KBM-7 (cell line): ENCODE data around the gene FOLR3.
A peak's percentile ranks its signal among the peaks of the same experiment; 100 is the strongest.
"Not testable (repeated sequence)": the region's sequence is repeated elsewhere in the genome, so short reads cannot be mapped to it uniquely, and the experiment has no call there.

Experiments
- DNase-seq: peaks from one replicate; pipeline ENCODE4 v3.0.0-alpha.2; 2015
- in situ Hi-C: fragments of 300-500 bp; cut with MboI; formaldehyde crosslinking; loops from 2 replicates; pipeline ENCODE4 v1.14.3; 2020; ENCODE audit warnings: low sequenced_read_pairs, low pct_unique_long_range_greater_than_20kb, mixed read lengths

The FOLR3 gene

GRCh38 chr11:72120930-72121329 lies 14.6 kb upstream of the FOLR3 start:
- in situ Hi-C loops: no loop called here
- no peak for DNase-seq

DNA sequence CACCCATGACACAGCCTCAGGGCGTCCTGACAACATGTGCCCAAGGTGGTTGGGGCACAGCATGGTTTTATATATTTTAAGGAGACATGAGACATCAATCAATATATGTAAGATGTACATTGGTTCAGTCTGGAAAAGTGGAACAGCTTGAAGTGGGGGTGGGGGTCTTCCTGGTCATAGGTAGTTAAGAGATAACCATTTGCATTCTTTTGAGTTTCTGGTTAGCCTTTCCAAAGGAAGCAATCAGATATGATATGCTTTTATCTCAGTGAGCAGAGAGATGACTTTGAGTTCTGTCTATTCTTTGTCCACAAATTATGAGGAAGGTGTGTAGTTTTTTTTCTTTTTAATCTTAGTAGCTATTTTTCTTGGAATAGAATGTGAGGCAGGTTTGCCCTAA lies 12.9 kb upstream of the FOLR3 start:
- DNase-seq: no peak
- in situ Hi-C loops: no loop called here

DNA sequence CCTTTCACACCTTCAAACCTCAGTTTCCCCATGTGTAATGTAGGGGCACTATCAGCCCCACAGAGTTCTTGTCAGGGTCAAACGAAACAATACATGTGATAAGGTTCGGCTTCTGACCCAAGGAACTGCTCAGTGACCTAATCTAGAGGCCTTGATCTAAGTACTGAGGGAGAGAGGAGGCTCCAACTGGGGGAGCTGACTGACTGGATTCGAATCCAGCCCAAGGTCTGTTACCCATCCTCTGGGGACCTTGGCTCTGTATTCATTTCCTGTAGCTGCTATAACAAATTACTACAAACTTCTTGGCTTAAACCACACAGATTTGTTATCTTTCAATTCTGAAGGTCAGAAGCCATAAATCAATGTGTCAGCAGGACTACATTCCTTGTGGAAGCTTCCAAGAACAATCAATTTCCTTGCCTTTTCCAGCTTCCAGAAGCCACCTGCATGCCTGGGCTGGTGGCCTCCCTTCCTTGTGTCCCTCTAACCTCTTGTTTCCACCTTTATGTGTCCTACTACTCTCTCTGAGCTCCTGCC lies 12.3 kb upstream of the FOLR3 start:
- DNase-seq: no peak
- in situ Hi-C loops: no loop called here

GRCh38 chr11:72124046-72124445 lies 11.5 kb upstream of the FOLR3 start:
- no peak for DNase-seq
- in situ Hi-C loops: no loop called here

DNA sequence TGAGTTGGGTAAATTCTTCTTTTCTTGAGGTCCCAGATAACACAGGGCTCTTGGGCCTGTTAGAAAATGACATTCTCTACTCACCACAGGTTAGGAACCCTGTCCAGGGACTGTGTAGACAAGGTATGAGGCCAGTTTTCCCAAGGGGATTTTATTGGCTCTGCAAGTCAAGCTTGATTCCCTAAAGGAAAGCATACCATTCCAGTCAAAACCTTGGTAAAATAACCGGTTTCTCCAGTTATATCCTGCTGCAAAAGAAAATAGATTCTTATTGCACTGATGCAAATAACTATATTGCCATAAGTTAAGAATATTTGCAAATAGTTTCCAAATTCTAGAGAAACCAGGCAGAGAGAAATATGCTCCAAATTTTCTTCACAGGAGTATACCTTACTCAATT lies 9.6 kb upstream of the FOLR3 start:
- in situ Hi-C loops: no loop called here
- DNase-seq: no peak

DNA sequence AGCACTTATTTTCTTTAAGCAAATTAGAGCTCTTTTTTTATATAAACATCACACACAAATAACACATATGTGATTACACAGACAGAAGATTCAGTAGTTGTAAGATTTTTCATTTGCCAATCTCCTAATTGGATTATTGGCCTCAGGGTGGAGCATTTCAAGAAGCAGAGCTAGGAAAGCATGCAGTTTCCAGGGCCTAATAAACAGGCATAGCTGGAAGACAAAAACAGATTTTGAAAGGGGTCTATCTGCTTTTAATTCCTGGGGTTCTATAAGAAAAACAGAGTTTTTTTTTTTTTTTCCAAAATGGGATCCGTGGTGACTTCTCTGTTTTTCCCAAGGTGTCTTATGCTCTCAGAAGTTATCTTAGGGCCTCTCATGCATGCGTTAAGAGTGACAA lies 7.6 kb upstream of the FOLR3 start:
- DNase-seq: no peak
- in situ Hi-C loops: no loop called here

DNA sequence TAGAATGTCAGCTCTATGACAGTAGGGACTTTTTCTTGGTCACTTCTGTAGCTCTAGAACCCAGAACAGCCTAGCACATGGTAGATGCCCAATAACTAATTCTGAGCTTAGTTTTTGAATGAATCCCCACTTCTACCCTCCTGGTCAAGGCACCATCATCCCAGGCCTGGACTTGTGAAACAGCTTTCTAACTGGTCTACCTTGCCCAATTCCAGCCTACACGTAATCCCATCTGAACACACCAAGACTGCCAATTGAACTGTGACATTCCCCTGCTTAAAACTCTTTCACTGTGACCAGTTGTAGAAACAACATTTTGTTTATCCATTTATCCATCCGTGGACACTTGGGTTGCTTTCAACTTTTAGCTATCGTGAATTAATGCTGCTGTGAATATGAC lies 6.1 kb upstream of the FOLR3 start:
- in situ Hi-C loops: no loop called here
- no peak for DNase-seq

DNA sequence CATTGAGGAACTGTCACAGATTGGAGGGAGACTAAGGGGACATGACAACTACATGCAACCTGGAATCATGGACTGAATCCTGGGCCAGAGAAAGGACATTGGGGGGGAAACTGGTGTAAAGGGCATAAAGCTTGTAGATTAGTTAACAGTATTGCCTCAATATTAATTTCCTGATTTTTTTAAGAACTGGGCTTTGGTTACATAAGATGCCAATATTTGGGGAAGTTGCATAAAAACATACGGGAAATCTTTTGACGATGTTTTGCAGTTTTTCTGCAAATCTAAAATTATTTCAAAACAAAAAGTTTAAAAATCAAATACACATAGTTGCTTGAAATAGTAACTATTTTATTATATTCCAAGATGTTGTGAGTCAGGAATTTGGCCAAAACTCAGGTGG lies 2.9 kb upstream of the FOLR3 start:
- in situ Hi-C loops: no loop called here
- no peak for DNase-seq

- in situ Hi-C loops: no loop called here
Measured at GRCh38 chr11:72135891-72136683, 562 bp downstream of the FOLR3 start.

GRCh38 chr11:72136684-72137262 lies 1.2 kb downstream of the FOLR3 start:
- no peak for DNase-seq
- in situ Hi-C loops: no loop called here

More at GRCh38 chr11:72135891-72136683, 562 bp downstream of the FOLR3 start:
- no peak for DNase-seq

- no peak for DNase-seq
- in situ Hi-C loops: no loop called here
Measured at GRCh38 chr11:72138821-72139390, 3.4 kb downstream of the FOLR3 start.

- DNase-seq: no peak
- in situ Hi-C loops: no loop called here
Measured at GRCh38 chr11:72139500-72139899, 4.0 kb downstream of the FOLR3 start.

DNA sequence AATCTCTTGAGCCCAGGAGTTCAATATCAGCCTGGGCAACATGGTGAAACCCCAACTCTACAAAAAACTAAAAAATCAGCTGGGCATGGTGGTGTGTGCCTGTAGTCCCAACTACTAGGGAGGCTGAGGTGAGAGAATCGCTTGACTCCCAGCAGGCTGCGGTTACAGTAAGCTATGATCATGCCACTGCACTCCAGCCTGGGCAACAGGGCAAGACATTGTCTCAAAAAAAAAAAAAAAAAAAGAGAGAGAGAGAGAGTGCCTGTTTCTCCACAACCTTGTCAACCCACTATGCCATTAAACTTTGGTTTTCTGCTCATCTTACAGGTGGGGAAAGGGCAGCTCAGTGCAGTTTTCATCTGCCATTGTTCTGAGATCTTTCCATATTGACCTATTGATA lies 5.1 kb downstream of the FOLR3 start:
- in situ Hi-C loops: no loop called here
- DNase-seq: no peak

DNA sequence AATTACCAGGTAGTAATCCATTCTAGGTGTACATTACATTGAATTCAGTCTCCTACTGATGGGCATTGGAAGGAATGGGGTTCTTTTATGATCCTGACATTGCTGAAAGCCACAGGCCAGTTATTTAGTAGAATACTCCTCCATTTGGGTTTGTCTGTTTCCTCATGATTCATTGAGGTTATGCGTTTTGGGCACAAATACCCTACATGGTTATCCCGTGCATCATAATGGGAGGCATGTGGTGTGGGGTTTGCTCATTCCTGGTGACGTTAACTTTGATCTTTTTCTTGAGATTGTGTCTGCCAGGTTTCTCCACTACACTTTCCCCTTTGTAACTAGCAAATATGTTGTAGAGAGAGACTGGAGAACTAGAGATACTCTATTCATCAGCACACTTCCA lies 5.5 kb downstream of the FOLR3 start:
- in situ Hi-C loops: no loop called here
- DNase-seq: peak; percentile 12

GRCh38 chr11:72142086-72142485 lies 6.6 kb downstream of the FOLR3 start:
- in situ Hi-C loops, DNase-seq: not testable (repeated sequence)

- DNase-seq, in situ Hi-C loops: not testable (repeated sequence)
Measured at GRCh38 chr11:72142543-72142942, 7.0 kb downstream of the FOLR3 start.

DNA sequence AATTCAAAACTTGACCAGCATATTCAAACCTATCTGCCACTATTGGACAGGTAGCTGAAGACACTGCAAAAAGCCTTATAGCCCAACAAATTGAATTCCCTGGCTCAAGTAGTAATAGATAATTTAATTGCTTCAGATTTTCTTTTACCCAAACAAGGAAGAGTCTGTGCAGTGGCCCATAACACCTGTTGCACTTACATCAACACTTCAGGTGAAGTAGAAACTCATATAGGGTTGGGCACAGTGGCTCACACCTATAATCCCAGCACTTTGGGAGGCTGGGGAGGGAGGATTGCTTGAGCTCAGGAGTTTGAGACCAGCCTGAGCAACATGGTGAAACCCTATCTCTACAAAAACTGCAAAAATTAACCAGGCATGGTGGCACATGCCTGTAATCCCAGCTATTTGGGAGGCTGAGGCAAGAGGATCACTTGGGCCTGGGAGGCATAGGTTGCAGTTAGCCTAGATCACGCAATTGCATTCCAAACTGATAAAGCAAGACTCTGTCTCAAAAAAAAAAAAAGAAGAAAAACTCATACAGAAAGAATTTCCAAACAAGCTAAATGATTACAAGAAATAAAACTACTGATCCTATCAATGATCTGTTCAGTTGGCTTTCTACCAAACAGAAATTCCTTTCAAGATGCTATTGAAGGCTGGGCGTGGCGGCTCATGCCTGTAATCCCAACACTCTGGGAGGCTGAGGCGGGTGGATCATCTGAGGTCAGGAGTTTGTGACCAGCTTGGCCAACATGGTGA lies 9.5 kb downstream of the FOLR3 start:
- in situ Hi-C loops: no loop called here
- no peak for DNase-seq

DNA sequence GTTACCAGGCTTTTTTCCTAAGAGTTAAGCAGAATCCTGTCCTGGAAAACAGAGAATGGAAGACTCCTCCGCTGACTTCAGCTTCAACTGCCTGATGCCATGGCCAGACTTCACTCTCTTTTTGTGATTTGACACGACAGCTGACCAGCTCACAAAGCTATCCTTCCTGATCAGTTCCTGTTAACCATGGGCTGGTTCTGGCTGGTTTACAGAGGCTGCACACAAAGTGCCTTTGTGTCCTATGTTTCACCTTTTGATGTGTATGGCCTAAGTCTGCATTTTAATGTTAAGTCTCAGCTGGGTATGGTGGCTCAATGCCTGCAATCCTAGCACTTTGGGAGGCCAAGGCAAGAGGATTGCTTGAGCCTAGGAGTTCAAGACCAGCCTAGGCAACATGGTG lies 11.1 kb downstream of the FOLR3 start:
- in situ Hi-C loops: no loop called here
- DNase-seq: no peak

GRCh38 chr11:72150882-72151281 lies 15.4 kb downstream of the FOLR3 start:
- in situ Hi-C loops: no loop called here
- DNase-seq: no peak

DNA sequence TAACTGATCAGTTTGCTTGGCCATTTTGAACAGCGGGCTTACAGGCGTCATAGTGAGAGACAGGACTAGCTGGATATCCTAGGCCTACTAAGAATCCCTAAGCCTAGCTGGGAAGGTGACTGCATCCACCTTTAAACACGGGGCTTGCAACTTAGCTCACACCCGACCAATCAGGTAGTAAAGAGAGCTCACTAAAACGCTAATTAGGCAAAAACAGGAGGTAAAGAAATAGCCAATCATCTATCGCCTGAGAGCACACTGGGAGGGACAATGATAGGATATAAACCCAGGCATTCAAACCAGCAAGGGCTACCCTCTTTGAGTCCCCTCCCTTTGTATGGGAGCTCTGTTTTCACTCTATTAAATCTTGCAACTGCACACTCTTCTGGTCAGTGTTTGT lies 18.3 kb downstream of the FOLR3 start:
- in situ Hi-C loops, DNase-seq: not testable (repeated sequence)
